CD4-positive, alpha-beta T cell (primary cell): ENCODE measurements around the gene TCF12. TPM values are rescaled to one million over a fixed set of nuclear protein-coding genes. Genes with fewer than 3 reads are reported as not detected.

Experiments used
- ATAC-seq: fragments of 200-7000 bp; cut with Tn5 transposase; one replicate; pipeline ENCODE4 v1.10.0; 2022; ENCODE audit warnings: mild to moderate bottlenecking; ENCODE audit not compliant: poor library complexity
- CTCF ChIA-PET: fragments of 350-600 bp; sonication (Branson Sonifier 250); formaldehyde crosslinking; loops from one replicate; lab custom pipeline; 2021; ENCODE audit warnings: antibody characterized with exemption, inconsistent platforms; lab: Charles Lee
- POLR2A ChIA-PET: fragments of 350-600 bp; sonication (Branson Sonifier 250); formaldehyde crosslinking; loops from one replicate; lab custom pipeline; 2021; ENCODE audit warnings: antibody characterized with exemption, inconsistent platforms; lab: Charles Lee
- DNase-seq, 14 experiments: peaks; one replicate each; pipeline ENCODE4 v3.0.0-alpha.2; 2013 to 2020; ENCODE audit warnings: mixed read lengths in 2 of 14
- H3K27ac ChIP-seq, 2 donors: one replicate each; pipeline versions ENCODE4 v1.5.1 to v1.7.0; 2013; ENCODE audit warnings: low read length in 2 of 2, low read depth in 1 of 2, mild to moderate bottlenecking in 1 of 2
- H3K27me3 ChIP-seq, 2 experiments: 1 replicate in 1 of 2; 2 replicates in 1 of 2; pipeline versions ENCODE4 v1.6.1 to v1.7.0; 2013; ENCODE audit warnings: low read length in 2 of 2, control low read depth in 1 of 2, mild to moderate bottlenecking in 1 of 2, moderate library complexity in 1 of 2; ENCODE audit not compliant: insufficient read depth in 2 of 2, control insufficient read depth in 1 of 2
- H3K36me3 ChIP-seq: one replicate; pipeline ENCODE4 v1.6.1; 2013; ENCODE audit warnings: low read length, control low read depth; ENCODE audit not compliant: insufficient read depth
- H3K4me1 ChIP-seq: one replicate; pipeline ENCODE4 v1.6.1; 2013; ENCODE audit warnings: low read length, control low read depth; ENCODE audit not compliant: insufficient read depth
- H3K4me3 ChIP-seq: one replicate; pipeline ENCODE4 v1.5.1; 2013; ENCODE audit warnings: mild to moderate bottlenecking, low read length, moderate library complexity
- H3K9me3 ChIP-seq, 2 experiments: 1 replicate in 1 of 2; 2 replicates in 1 of 2; pipeline versions ENCODE4 v1.6.1 to v1.7.0; 2013; ENCODE audit warnings: low read length in 2 of 2, mild to moderate bottlenecking in 2 of 2, control low read depth in 1 of 2, moderate library complexity in 1 of 2; ENCODE audit not compliant: control insufficient read depth in 1 of 2, insufficient read depth in 1 of 2
- H3K27ac Mint-ChIP-seq: one replicate; pipeline ENCODE4 v1.8.0; 2020; ENCODE audit warnings: mixed read lengths
- H3K27me3 Mint-ChIP-seq: one replicate; pipeline ENCODE4 v1.8.0; 2021; ENCODE audit warnings: mixed read lengths
- H3K36me3 Mint-ChIP-seq: one replicate; pipeline ENCODE4 v1.8.0; 2021; ENCODE audit warnings: low read depth, mixed read lengths
- H3K4me1 Mint-ChIP-seq: one replicate; pipeline ENCODE4 v1.8.0; 2021; ENCODE audit warnings: low read depth, mixed read lengths
- H3K4me3 Mint-ChIP-seq: one replicate; pipeline ENCODE4 v1.8.0; 2020; ENCODE audit warnings: mild to moderate bottlenecking, mixed read lengths
- H3K9me3 Mint-ChIP-seq: one replicate; pipeline ENCODE4 v1.8.0; 2020; ENCODE audit warnings: mixed read lengths
- intact Hi-C, 2 experiments: fragments of 100-400 bp; cut with DNase I in 1 of 2; cut with micrococcal nuclease in 1 of 2; formaldehyde crosslinking; loops; one replicate each; pipeline versions ENCODE4 v1.15.1 to v1.9.0; 2023 to 2025; cut with DNase I, micrococcal nuclease
- total RNA-seq, 174 experiments: library from RNA in 2 of 174; stranded (reverse) in 2 of 174; gene quantifications; one replicate each; pipeline ENCODE4 v1.2.3 and lab custom pipeline; 2021 to 2026
- TF ChIP-seq, protein P1 (sequence below): fragments of 200-600 bp; IDR thresholded peaks from one replicate; pipeline ENCODE4 v1.8.0; 2022; ENCODE audit warnings: antibody characterized with exemption, mild to moderate bottlenecking

TCF12 gene
- total RNA-seq, 2 experiments from 2014 or later = 54.0 TPM

- CTCF ChIA-PET = no interaction called here
- intact Hi-C loops = loop anchor here in 1 of 2 experiments (10.0 kb wide), 1 partner anchor 127 kb away; no protein-coding TSS in a partner anchor
- POLR2A ChIA-PET = no interaction called here
Measured at GRCh38 chr15:57061696-57062095, 143.3 kb downstream of the TCF12 start.

DNA sequence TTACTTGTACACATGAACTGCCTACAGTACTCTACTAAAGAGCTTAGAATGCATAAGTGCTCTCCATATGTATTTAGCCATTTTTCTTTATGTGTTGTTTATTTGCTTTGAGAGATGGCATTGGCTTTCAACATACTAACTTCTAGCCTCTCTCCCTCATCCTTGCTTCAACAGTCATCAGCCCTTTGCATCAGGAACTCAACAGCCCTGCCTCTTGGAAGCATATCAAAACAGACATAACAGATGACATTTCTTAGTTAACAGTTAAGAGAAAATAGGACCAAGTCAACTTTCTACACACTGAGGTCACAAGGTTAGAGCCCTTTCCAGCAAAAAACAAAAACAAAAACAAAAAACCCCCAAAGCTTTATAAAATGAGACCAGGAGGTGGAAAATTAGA lies 145.6 kb downstream of the TCF12 start:
- H3K27me3 ChIP-seq = no peaks in the 10 kb centered on the region
- no peak overlapping the region for H3K27ac ChIP-seq
- Mint-ChIP-seq H3K4me3 (no peak overlapping the region), H3K9me3 (no peaks in the 10 kb centered on the region), H3K27ac (no peak overlapping the region), H3K4me1 (peaks cover 51% of the 10 kb centered on the region), H3K27me3 (no peaks in the 10 kb centered on the region), H3K36me3 (peaks cover 36% of the 10 kb centered on the region)
- DNase-seq (no peak), ATAC-seq (no peak)
- no peaks in the 10 kb centered on the region for H3K4me1 ChIP-seq
- no peaks in the 10 kb centered on the region for H3K36me3 ChIP-seq
- intact Hi-C loops = loop anchor here in 1 of 2 experiments (10.0 kb wide), 1 partner anchor 129 kb away; no protein-coding TSS in a partner anchor
- H3K9me3 ChIP-seq = no peaks in the 10 kb centered on the region
- ChIA-PET POLR2A (no interaction called here), CTCF (no interaction called here)
- TF ChIP-seq, protein P1, sequence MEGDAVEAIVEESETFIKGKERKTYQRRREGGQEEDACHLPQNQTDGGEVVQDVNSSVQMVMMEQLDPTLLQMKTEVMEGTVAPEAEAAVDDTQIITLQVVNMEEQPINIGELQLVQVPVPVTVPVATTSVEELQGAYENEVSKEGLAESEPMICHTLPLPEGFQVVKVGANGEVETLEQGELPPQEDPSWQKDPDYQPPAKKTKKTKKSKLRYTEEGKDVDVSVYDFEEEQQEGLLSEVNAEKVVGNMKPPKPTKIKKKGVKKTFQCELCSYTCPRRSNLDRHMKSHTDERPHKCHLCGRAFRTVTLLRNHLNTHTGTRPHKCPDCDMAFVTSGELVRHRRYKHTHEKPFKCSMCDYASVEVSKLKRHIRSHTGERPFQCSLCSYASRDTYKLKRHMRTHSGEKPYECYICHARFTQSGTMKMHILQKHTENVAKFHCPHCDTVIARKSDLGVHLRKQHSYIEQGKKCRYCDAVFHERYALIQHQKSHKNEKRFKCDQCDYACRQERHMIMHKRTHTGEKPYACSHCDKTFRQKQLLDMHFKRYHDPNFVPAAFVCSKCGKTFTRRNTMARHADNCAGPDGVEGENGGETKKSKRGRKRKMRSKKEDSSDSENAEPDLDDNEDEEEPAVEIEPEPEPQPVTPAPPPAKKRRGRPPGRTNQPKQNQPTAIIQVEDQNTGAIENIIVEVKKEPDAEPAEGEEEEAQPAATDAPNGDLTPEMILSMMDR = no peak
- no peak overlapping the region for H3K4me3 ChIP-seq

More at GRCh38 chr15:57061696-57062095, 143.3 kb downstream of the TCF12 start:
- Histone ChIP-seq H3K4me3 (no peak overlapping the region), H3K27ac (no peak overlapping the region), H3K9me3 (no peaks in the 10 kb centered on the region), H3K27me3 (no peaks in the 10 kb centered on the region), H3K4me1 (no peaks in the 10 kb centered on the region), H3K36me3 (no peaks in the 10 kb centered on the region)
- no peak overlapping the region for H3K4me3 Mint-ChIP-seq
- DNase-seq = no peak
- no peak overlapping the region for H3K27ac Mint-ChIP-seq
- H3K36me3 Mint-ChIP-seq = peaks cover 30% of the 10 kb centered on the region
- TF ChIP-seq, protein P1 = no peak
- H3K4me1 Mint-ChIP-seq = peaks cover 52% of the 10 kb centered on the region
- no peaks in the 10 kb centered on the region for H3K27me3 Mint-ChIP-seq
- no peak for ATAC-seq
- H3K9me3 Mint-ChIP-seq = no peaks in the 10 kb centered on the region

GRCh38 chr15:57069423-57069822 lies 151.0 kb downstream of the TCF12 start:
- H3K36me3 ChIP-seq = no peaks in the 10 kb centered on the region
- no peaks in the 10 kb centered on the region for H3K27me3 ChIP-seq
- intact Hi-C loops = loop anchor here in 1 of 2 experiments (10.0 kb wide), 1 partner anchor 135 kb away; no protein-coding TSS in a partner anchor
- no peak overlapping the region for H3K27ac ChIP-seq
- peaks cover 65% of the 10 kb centered on the region for H3K4me1 Mint-ChIP-seq
- ChIA-PET CTCF (no interaction called here), POLR2A (no interaction called here)
- no peaks in the 10 kb centered on the region for H3K9me3 ChIP-seq
- TF ChIP-seq, protein P1 = no peak
- no peak overlapping the region for H3K4me3 Mint-ChIP-seq
- no peaks in the 10 kb centered on the region for H3K27me3 Mint-ChIP-seq
- no peaks in the 10 kb centered on the region for H3K9me3 Mint-ChIP-seq
- no peak overlapping the region for H3K4me3 ChIP-seq
- H3K27ac Mint-ChIP-seq = no peak overlapping the region
- ATAC-seq (no peak), DNase-seq (no peak)
- H3K4me1 ChIP-seq = no peaks in the 10 kb centered on the region
- peaks cover 15% of the 10 kb centered on the region for H3K36me3 Mint-ChIP-seq
